ENCODE measurements around the gene CSRNP3. TPM values are rescaled to one million over a fixed set of nuclear protein-coding genes. Genes with fewer than 3 reads are reported as not detected.

CSRNP3 gene
- total RNA-seq, 6 experiments from 2014 or later = 0.25 to 2.0 (median 1.0) TPM

GRCh38 chr2:165617741-165618481, 148.4 kb downstream of the CSRNP3 start:
- intact Hi-C loops (cut with DNase I) = no loop called here
- DNase-seq (no peak), ATAC-seq (peak in 1 of 4 donors; percentile 16)
- Histone ChIP-seq H3K4me1 (no peaks in the 10 kb centered on the region), H3K36me3 (no peaks in the 10 kb centered on the region), H3K4me3 (no peak overlapping the region), H3K27me3 (no peaks in the 10 kb centered on the region), H3K9me3 (no peaks in the 10 kb centered on the region), H3K27ac (no peak overlapping the region)
- TF ChIP-seq, protein P1, sequence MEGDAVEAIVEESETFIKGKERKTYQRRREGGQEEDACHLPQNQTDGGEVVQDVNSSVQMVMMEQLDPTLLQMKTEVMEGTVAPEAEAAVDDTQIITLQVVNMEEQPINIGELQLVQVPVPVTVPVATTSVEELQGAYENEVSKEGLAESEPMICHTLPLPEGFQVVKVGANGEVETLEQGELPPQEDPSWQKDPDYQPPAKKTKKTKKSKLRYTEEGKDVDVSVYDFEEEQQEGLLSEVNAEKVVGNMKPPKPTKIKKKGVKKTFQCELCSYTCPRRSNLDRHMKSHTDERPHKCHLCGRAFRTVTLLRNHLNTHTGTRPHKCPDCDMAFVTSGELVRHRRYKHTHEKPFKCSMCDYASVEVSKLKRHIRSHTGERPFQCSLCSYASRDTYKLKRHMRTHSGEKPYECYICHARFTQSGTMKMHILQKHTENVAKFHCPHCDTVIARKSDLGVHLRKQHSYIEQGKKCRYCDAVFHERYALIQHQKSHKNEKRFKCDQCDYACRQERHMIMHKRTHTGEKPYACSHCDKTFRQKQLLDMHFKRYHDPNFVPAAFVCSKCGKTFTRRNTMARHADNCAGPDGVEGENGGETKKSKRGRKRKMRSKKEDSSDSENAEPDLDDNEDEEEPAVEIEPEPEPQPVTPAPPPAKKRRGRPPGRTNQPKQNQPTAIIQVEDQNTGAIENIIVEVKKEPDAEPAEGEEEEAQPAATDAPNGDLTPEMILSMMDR (IDR thresholded peaks at IDR 0.05) = no peak
- no peak for TF ChIP-seq POLR2A (IDR thresholded peaks at IDR 0.05)
- WGBS (ENCODE audit: insufficient coverage, low coverage, low lambda C conversion rate, missing lambda C conversion rate) = 63% methylated on average over 3 of the region's 4 CpGs

DNA sequence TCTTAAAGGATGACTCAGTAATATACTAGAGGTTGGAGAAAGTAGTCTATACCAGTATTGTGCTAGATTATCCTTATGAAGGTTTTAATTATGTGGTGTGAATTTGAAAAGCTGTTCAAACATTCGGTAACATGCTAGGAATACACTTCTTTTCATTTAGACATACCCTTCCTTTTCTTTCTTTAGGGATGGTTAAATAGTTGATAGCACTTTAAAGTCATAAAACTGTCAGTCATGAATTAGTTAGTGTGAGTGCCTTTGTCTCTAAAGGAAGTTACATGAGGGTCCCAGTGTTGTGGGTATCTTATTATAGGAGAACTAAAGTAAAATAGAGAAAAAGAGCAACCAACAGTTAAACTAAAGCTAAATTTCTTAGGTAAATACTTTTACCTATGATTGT, 149.3 kb downstream of the CSRNP3 start:
- DNase-seq = no peak
- Histone ChIP-seq H3K36me3 (no peaks in the 10 kb centered on the region), H3K4me1 (no peaks in the 10 kb centered on the region), H3K27ac (no peak overlapping the region), H3K9me3 (no peaks in the 10 kb centered on the region), H3K27me3 (no peaks in the 10 kb centered on the region), H3K4me3 (no peak overlapping the region)
- no peak for TF ChIP-seq POLR2A (IDR thresholded peaks at IDR 0.05)
- TF ChIP-seq, protein P1 (IDR thresholded peaks at IDR 0.05) = no peak
- intact Hi-C loops (cut with DNase I) = no loop called here
- ATAC-seq = no peak
- WGBS (ENCODE audit: insufficient coverage, low coverage, low lambda C conversion rate, missing lambda C conversion rate) = 76% methylated on average over 1 of the region's 1 CpG

DNA sequence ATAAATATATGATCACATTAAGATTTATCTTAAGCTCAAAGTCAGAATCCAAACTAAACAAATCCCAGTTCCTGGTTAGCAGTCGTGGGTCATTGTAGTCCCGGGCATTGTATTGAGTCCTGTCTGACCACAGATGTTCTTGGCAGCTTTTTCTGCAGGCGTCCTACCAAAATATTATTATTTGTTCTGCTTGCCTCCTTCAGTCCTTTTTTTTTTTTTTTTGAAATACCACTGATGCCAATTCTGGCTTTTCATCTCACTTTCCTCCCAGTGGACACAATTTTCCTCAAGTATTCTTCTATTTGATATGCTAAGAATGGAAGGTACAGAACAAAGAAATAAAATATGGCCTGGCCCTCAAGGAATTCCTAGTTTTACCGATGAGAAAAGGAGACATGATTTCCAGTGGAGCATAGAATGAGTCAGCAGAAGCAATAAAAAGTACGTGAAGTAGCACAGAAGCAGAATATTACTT, 151.6 kb downstream of the CSRNP3 start:
- Histone ChIP-seq H3K9me3 (no peaks in the 10 kb centered on the region), H3K27me3 (no peaks in the 10 kb centered on the region), H3K36me3 (no peaks in the 10 kb centered on the region), H3K4me1 (no peaks in the 10 kb centered on the region), H3K27ac (no peak overlapping the region), H3K4me3 (no peak overlapping the region)
- WGBS (ENCODE audit: insufficient coverage, low coverage, low lambda C conversion rate, missing lambda C conversion rate) = 58% methylated on average over 5 of the region's 5 CpGs
- no peak for DNase-seq
- ATAC-seq = no peak
- no peak for TF ChIP-seq POLR2A (IDR thresholded peaks at IDR 0.05)
- TF ChIP-seq, protein P1 (IDR thresholded peaks at IDR 0.05) = no peak
- intact Hi-C loops (cut with DNase I) = no loop called here

DNA sequence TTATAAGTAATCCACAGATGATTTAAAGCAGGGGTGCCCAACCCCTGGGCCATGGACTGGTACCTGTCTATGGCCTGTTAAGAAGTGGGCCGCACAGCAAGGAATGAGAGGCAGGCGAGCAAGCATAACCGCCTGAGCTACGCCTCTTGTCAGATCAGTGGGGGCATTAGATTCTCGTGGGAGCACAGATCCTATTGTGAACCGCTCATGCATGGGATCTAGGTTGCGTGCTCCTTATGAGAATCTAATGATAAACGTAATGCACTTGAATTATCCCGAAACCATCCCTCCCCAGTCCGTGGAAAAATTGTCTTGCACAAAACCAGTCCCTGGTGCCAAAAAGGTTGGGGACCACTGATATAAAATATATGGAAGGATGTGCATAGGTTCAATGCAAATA, 153.7 kb downstream of the CSRNP3 start:
- Histone ChIP-seq H3K4me1 (no peaks in the 10 kb centered on the region), H3K36me3 (no peaks in the 10 kb centered on the region), H3K4me3 (no peak overlapping the region), H3K27ac (no peak overlapping the region), H3K9me3 (no peaks in the 10 kb centered on the region), H3K27me3 (no peaks in the 10 kb centered on the region)
- TF ChIP-seq POLR2A (IDR thresholded peaks at IDR 0.05) = no peak
- TF ChIP-seq, protein P1 (IDR thresholded peaks at IDR 0.05) = no peak
- no peak for ATAC-seq
- intact Hi-C loops (cut with DNase I) = no loop called here
- no peak for DNase-seq
- WGBS (ENCODE audit: insufficient coverage, low coverage, low lambda C conversion rate, missing lambda C conversion rate) = 95% methylated on average over 9 of the region's 10 CpGs

Measured in right lobe of liver (tissue), 6 donors.